ENCODE measurements around the gene LIG4. TPM values are rescaled to one million over a fixed set of nuclear protein-coding genes. Genes with fewer than 3 reads are reported as not detected.

LIG4 gene
- total RNA-seq, 2 experiments from 2014 or later = 6.6 to 7.2 TPM

GRCh38 chr13:108185223-108185622 lies 30.1 kb downstream of the LIG4 start:
- intact Hi-C loops (cut with micrococcal nuclease) = no loop called here
- Mint-ChIP-seq H3K9me3 (no peaks in the 10 kb centered on the region), H3K36me3 (peaks cover 1% of the 10 kb centered on the region), H3K27ac (no peak overlapping the region), H3K4me1 (ENCODE audit: low read depth) (no peaks in the 10 kb centered on the region), H3K27me3 (peaks cover 9% of the 10 kb centered on the region), H3K4me3 (no peak overlapping the region)
- POLR2A ChIA-PET = no interaction called here
- no peak for DNase-seq
- CTCF ChIA-PET = no interaction called here

GRCh38 chr13:108182652-108183051 lies 32.7 kb downstream of the LIG4 start:
- Mint-ChIP-seq H3K4me3 (no peak overlapping the region), H3K36me3 (no peaks in the 10 kb centered on the region), H3K4me1 (ENCODE audit: low read depth) (no peaks in the 10 kb centered on the region), H3K9me3 (no peaks in the 10 kb centered on the region), H3K27me3 (no peaks in the 10 kb centered on the region), H3K27ac (no peak overlapping the region)
- intact Hi-C loops (cut with micrococcal nuclease) = no loop called here
- DNase-seq = no peak
- ChIA-PET POLR2A (no interaction called here), CTCF (no interaction called here)

GRCh38 chr13:108178078-108178477 lies 37.3 kb downstream of the LIG4 start:
- H3K27me3 Mint-ChIP-seq = no peaks in the 10 kb centered on the region
- intact Hi-C loops (cut with micrococcal nuclease) = no loop called here
- H3K4me1 Mint-ChIP-seq (ENCODE audit: low read depth) = no peaks in the 10 kb centered on the region
- no peaks in the 10 kb centered on the region for H3K36me3 Mint-ChIP-seq
- no peak for DNase-seq
- no peak overlapping the region for H3K4me3 Mint-ChIP-seq
- CTCF ChIA-PET = interaction anchor here (1.1 to 1.5 kb wide), 3 partner anchors 9 to 25 kb away, joined by 3 to 7 read pairs (median 3); no protein-coding TSS in a partner anchor
- H3K27ac Mint-ChIP-seq = no peak overlapping the region
- H3K9me3 Mint-ChIP-seq = peaks cover 5% of the 10 kb centered on the region
- POLR2A ChIA-PET = no interaction called here

GRCh38 chr13:108176685-108177274 lies 38.6 kb downstream of the LIG4 start:
- no peak overlapping the region for H3K27ac Mint-ChIP-seq
- no peaks in the 10 kb centered on the region for H3K36me3 Mint-ChIP-seq
- CTCF ChIA-PET = interaction anchor here (0.7 to 1.5 kb wide), 4 partner anchors 20 to 102 kb away, joined by 3 to 7 read pairs (median 4); no protein-coding TSS in a partner anchor
- DNase-seq = peak; percentile 67
- POLR2A ChIA-PET = no interaction called here
- H3K4me1 Mint-ChIP-seq (ENCODE audit: low read depth) = no peaks in the 10 kb centered on the region
- H3K27me3 Mint-ChIP-seq = no peaks in the 10 kb centered on the region
- H3K9me3 Mint-ChIP-seq = peaks cover 7% of the 10 kb centered on the region
- H3K4me3 Mint-ChIP-seq = no peak overlapping the region
- intact Hi-C loops (cut with micrococcal nuclease) = loop anchor here (1.0 to 2.0 kb wide), 2 partner anchors 24 to 44 kb away; no protein-coding TSS in a partner anchor

- Mint-ChIP-seq H3K4me1 (ENCODE audit: low read depth) (no peaks in the 10 kb centered on the region), H3K27ac (no peak overlapping the region), H3K4me3 (no peak overlapping the region), H3K9me3 (peaks cover 26% of the 10 kb centered on the region), H3K27me3 (peaks cover 2% of the 10 kb centered on the region), H3K36me3 (peaks cover 8% of the 10 kb centered on the region)
- DNase-seq = no peak
- POLR2A ChIA-PET = interaction anchor here (0.6 kb wide), 1 partner anchor 43 kb away, joined by 3 read pairs; no protein-coding TSS in a partner anchor
- CTCF ChIA-PET = interaction anchor here (0.9 kb wide), 1 partner anchor 9 kb away, joined by 3 read pairs; no protein-coding TSS in a partner anchor
- intact Hi-C loops (cut with micrococcal nuclease) = no loop called here
These were observed 46.4 kb downstream of the LIG4 start for GRCh38 chr13:108168929-108169328.

- Mint-ChIP-seq H3K27ac (no peak overlapping the region), H3K4me3 (no peak overlapping the region), H3K9me3 (peaks cover 12% of the 10 kb centered on the region), H3K4me1 (ENCODE audit: low read depth) (no peaks in the 10 kb centered on the region), H3K36me3 (peaks cover 3% of the 10 kb centered on the region), H3K27me3 (peaks cover 2% of the 10 kb centered on the region)
- CTCF ChIA-PET = interaction anchor here (1.5 kb wide), 1 partner anchor 10 kb away, joined by 8 read pairs; no protein-coding TSS in a partner anchor
- intact Hi-C loops (cut with micrococcal nuclease) = no loop called here
- no peak for DNase-seq
- POLR2A ChIA-PET = no interaction called here
These were observed 49.3 kb downstream of the LIG4 start for GRCh38 chr13:108166078-108166477.

- intact Hi-C loops (cut with micrococcal nuclease) = no loop called here
- Mint-ChIP-seq H3K9me3 (no peaks in the 10 kb centered on the region), H3K4me3 (no peak overlapping the region), H3K36me3 (no peaks in the 10 kb centered on the region), H3K27me3 (peaks cover 7% of the 10 kb centered on the region), H3K4me1 (ENCODE audit: low read depth) (no peaks in the 10 kb centered on the region), H3K27ac (no peak overlapping the region)
- ChIA-PET CTCF (no interaction called here), POLR2A (no interaction called here)
- no peak for DNase-seq
These were observed 56.6 kb downstream of the LIG4 start for GRCh38 chr13:108158746-108159145.

Other genes starting within 250 kb of the LIG4 start
- 1 to 10 TPM; 5.1 to 5.2 TPM for gene ABHD13, start 2.9 kb upstream of the LIG4 start, total RNA-seq
- gene TNFSF13B, start 54.2 kb upstream of the LIG4 start, total RNA-seq = 1 to 10 TPM; 3.1 to 4.3 TPM

All from activated CD4-positive, alpha-beta memory T cell treated with anti-CD3 and anti-CD28 coated beads for 36 hours (primary cell).